GM10847 (cell line): ENCODE measurements around the gene KIF18B.

Experiments
- POLR2A ChIP-seq: IDR thresholded peaks from 2 replicates; pipeline ENCODE4 v1.6.1; 2011; ENCODE audit not compliant: insufficient read length; ENCODE audit errors: extremely low read depth

Gene KIF18B

DNA sequence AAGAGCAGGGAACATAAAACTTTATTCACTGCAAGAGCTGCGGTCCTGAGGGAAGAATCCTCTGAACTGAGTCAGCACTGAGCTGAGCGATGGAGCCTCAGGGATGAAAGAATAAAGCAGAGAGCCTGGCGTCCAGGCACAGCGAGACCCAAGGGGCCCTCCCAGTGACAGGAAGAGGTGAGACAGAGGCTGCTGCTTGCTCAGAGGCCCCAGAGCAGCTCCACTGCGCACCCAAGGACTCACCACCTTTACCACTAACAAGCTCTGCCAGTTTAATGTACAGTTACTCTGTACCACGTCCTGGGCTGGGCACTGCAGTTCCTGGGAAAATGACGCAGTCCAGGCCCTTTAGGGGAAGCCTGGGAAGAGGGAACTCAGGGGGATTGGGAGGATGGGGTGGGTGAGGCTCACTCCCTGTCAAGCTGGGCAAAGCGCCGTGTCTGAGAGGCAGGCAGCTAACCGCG, 37.9 kb downstream of the KIF18B start:
- no peak for TF ChIP-seq POLR2A

GRCh38 chr17:44908761-44909326, 38.7 kb downstream of the KIF18B start:
- no peak for TF ChIP-seq POLR2A

GRCh38 chr17:44907729-44908470, 39.7 kb downstream of the KIF18B start:
- no peak for TF ChIP-seq POLR2A

- TF ChIP-seq POLR2A: no peak
Observed at GRCh38 chr17:44906763-44907728, 40.5 kb downstream of the KIF18B start.

DNA sequence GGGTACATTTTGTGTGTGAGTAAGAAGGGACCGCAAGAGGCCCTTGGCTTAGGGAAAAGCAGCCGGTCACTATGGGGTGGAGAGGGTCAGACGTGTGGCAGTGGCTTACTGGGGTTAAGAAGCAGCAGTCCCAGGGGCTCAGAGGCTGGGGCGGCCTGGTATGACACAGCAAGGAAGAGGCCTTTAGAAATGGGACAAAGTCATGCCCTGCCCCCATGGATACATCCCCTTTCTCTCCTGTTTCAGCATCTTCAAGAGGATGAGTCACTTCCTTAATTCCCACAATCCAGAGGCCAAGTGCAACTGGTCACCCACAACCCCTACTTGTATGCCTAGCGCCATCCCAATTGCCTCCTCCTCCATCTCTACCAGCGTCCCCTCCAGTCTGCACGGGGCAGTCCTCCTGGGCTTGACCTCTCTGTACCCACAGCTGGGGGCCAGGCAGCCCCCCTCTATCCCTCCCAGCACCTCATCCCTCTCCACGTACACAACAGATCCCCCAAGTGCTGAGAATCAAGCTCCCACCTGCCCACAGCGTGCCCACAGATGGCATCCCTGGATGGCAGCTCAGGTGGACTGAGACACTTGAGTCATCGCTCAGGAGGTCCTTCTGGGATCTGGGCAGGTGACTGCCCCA, 41.4 kb downstream of the KIF18B start:
- no peak for TF ChIP-seq POLR2A

- no peak for TF ChIP-seq POLR2A
Observed at GRCh38 chr17:44905006-44906000, 42.3 kb downstream of the KIF18B start.

- TF ChIP-seq POLR2A: no peak
Observed at GRCh38 chr17:44904001-44904984, 43.3 kb downstream of the KIF18B start.

- TF ChIP-seq POLR2A: no peak
Observed at GRCh38 chr17:44903012-44903685, 44.4 kb downstream of the KIF18B start.

DNA sequence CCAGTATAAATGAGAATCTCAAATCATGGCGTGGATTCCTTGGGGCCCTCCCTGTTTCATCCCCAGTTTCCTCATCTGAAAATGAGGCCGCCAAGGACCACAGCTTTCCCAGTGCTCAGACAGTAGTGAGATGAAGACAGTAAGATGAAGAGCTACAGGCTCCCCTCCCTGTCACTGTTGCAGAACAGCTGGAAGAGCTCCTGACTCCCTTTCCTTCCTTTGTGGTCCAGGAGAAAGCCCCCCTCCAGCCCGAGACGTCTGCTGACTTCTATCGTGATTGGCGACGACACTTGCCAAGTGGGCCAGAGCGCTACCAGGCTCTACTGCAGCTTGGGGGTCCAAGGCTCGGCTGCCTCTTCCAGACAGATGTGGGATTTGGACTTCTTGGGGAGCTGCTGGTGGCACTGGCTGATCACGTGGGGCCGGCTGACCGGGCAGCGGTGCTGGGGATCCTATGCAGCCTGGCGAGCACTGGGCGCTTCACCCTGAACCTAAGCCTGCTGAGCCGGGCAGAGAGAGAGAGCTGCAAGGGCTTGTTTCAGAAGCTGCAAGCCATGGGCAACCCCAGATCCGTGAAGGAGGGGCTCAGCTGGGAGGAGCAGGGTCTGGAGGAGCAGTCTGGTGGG, 45.3 kb downstream of the KIF18B start:
- TF ChIP-seq POLR2A: no peak

GRCh38 chr17:44901411-44901921, 46.1 kb downstream of the KIF18B start:
- TF ChIP-seq POLR2A: no peak

DNA sequence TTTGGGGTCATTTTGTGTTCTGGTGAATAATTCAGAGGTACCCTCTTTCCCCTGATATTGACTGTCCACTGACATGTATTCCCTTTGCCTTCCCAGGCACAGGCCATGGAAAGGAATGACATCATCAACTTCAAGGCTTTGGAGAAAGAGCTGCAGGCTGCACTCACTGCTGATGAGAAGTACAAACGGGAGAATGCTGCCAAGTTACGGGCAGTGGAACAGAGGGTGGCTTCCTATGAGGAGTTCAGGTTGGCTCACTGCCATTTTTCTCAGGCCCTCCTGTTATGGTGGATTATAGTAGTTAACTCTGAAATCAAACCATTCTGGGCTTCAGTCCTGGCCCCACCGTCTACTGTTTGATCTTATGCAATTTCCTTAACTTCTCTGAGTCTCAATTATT, 46.7 kb downstream of the KIF18B start:
- TF ChIP-seq POLR2A: no peak
